AG04449 (cell line): ENCODE measurements around the gene HPRT1.
A peak's percentile ranks its signal among the peaks of the same experiment; 100 is the strongest.
"Not testable (repeated sequence)": the region's sequence is repeated elsewhere in the genome, so short reads cannot be mapped to it uniquely, and the experiment has no call there.

Source experiments
- CTCF ChIA-PET: fragments of 350-600 bp; formaldehyde crosslinking; extraction: SDS; loops from one replicate; lab custom pipeline; 2021; ENCODE audit warnings: antibody characterized with exemption; lab: Yijun Ruan, JAX
- POLR2A ChIA-PET: fragments of 400-600, 350-600 bp; formaldehyde crosslinking; extraction: SDS; loops from one replicate; lab custom pipeline; 2020; ENCODE audit warnings: antibody characterized with exemption, inconsistent platforms; lab: Yijun Ruan, JAX
- DNase-seq: peaks from one replicate; pipeline ENCODE4 v3.0.0-alpha.2; 2010; ENCODE audit warnings: low read depth, low spot score
- H3K4me3 ChIP-seq: 2 replicates; pipeline ENCODE4 v1.5.1; 2011; ENCODE audit warnings: low read depth, mild to moderate bottlenecking, control low read depth, low read length
- CTCF ChIP-seq: IDR thresholded peaks from one replicate; pipeline ENCODE4 v1.5.1; 2011; ENCODE audit warnings: mild to moderate bottlenecking, moderate library complexity, low read length, control low read depth, inconsistent platforms; ENCODE audit not compliant: insufficient read depth; ENCODE audit errors: missing control alignments

HPRT1 gene

DNA sequence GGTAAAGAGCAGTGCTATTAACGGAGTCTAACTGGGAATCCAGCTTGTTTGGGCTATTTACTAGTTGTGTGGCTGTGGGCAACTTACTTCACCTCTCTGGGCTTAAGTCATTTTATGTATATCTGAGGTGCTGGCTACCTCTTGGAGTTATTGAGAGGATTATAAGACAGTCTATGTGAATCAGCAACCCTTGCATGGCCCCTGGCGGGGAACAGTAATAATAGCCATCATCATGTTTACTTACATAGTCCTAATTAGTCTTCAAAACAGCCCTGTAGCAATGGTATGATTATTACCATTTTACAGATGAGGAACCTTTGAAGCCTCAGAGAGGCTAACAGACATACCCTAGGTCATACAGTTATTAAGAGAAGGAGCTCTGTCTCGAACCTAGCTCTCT lies 1.5 kb downstream of the HPRT1 start:
- ChIA-PET POLR2A (no interaction called here), CTCF (no interaction called here)
- TF ChIP-seq CTCF, result no peak
- no peak for DNase-seq
- H3K4me3 ChIP-seq, result peak overlapping the region; percentile 60

- DNase-seq, result no peak
- ChIA-PET CTCF (no interaction called here), POLR2A (no interaction called here)
- no peak for TF ChIP-seq CTCF
- H3K4me3 ChIP-seq, result no peak overlapping the region
Observed at GRCh38 chrX:134462927-134463326, 3.0 kb downstream of the HPRT1 start.

- DNase-seq, POLR2A ChIA-PET, H3K4me3 ChIP-seq: not testable (repeated sequence)
- CTCF ChIA-PET, result interaction anchor here (0.8 kb wide), 1 partner anchor 9 kb away, joined by 3 read pairs; no protein-coding TSS in a partner anchor
Observed at GRCh38 chrX:134464453-134464852, 4.5 kb downstream of the HPRT1 start.

DNA sequence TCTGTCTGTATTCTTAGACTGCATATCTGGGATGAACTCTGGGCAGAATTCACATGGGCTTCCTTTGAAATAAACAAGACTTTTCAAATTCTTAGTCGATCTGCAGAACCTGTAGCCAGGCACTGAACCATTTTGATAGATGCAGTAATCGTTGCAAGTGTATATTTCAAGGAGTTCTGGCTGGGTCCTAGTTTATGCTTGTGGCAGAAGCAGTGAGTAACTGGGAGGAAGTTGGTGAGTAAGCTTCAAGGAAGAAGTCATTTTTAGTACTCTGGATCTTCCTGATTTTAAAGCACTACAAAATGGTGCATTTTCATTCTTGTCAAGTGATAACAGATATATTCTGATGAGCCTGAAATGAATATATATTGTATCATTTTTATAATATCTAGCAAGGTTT lies 9.5 kb downstream of the HPRT1 start:
- no peak overlapping the region for H3K4me3 ChIP-seq
- CTCF ChIA-PET, result no interaction called here
- no peak for DNase-seq
- POLR2A ChIA-PET, result no interaction called here
- TF ChIP-seq CTCF, result no peak

GRCh38 chrX:134470013-134470412 lies 10.0 kb downstream of the HPRT1 start:
- no peak for TF ChIP-seq CTCF
- CTCF ChIA-PET, result no interaction called here
- POLR2A ChIA-PET, result no interaction called here
- DNase-seq, result no peak
- H3K4me3 ChIP-seq, result no peak overlapping the region

- POLR2A ChIA-PET, result no interaction called here
Observed at GRCh38 chrX:134472041-134472440, 12.1 kb downstream of the HPRT1 start.

More at GRCh38 chrX:134472041-134472440, 12.1 kb downstream of the HPRT1 start:
- CTCF ChIA-PET, result no interaction called here
- no peak overlapping the region for H3K4me3 ChIP-seq
- DNase-seq, result no peak
- no peak for TF ChIP-seq CTCF
